ENCODE measurements around the gene AVL9.
"Not testable (repeated sequence)": the region's sequence is repeated elsewhere in the genome, so short reads cannot be mapped to it uniquely, and the experiment has no call there.

The AVL9 gene

DNA sequence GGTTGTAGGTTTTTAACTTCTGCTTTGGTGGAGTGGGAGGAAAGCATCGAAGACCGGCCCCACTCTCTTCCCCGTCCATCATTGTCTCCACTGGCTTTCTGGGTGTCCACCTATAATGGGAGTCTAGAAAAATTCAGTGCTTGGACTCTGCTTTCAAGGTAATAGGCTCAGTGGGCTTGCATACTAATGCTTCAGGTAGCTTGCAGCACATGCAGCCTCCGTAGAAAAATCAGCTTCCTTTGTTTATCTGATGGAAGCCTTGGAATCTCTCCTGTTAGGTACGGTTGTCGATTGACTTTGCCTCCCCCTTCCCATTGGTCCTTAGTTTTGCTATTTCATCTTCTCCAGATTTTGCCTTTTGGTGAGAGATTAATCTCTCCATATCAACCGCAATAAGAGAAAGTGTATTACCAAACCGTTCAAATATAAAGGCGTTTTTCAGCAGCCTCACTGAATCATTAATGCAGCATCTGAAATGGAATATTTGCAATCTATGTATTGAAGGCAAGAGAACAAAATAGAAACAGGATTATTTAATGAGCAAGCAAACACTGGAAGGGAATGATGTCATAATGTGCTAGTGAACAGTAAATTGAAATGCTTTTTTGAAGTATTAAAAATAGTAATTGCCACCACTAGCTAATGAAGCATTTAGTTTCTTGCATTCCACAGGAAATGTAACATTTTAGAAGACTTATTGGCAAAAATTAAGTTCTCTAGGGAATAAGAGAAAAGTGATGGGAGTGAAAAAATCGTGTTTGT, 944 bp downstream of the AVL9 start:
- DNase-seq, result no peak

DNA sequence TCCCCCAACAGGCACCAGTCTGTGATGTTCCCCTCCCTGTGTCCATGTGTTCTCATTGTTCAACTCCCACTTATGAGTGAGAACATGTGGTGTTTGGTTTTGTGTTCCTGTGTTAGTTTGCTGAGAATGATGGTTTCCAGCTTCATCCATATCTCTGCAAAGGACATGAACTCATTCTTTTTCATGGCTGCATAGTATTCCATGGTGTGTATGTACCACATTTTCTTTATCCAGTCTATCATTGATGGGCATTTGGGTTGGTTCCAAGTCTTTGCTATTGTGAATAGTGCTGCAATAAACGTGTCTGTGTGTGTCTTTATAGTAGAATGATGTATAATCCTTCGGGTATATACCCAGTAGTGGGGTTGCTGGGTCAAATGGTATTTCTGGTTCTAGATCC, 4.5 kb downstream of the AVL9 start:
- not testable (repeated sequence) for DNase-seq

GRCh38 chr7:32500216-32500615, 4.9 kb downstream of the AVL9 start:
- not testable (repeated sequence) for DNase-seq

DNA sequence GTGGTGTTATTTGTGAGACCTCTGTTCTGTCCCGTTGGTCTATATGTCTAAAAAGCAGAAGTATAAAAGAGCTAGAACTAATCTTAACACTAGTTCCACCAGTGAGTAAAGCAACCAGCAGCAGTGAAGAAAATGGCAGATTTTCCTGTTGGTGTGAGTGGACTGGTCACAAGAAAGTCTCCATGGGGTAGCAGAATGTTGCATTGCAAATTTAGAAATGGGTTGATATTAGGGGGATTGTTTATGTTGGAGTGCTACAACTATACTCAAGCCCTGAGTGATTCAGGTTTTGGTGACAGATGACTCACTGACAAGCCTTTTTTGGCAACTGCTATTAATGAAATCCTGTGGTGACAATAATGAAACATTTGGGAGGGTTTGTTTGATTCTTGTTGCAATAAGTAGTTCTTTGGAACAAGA, 5.6 kb downstream of the AVL9 start:
- DNase-seq, result no peak

DNA sequence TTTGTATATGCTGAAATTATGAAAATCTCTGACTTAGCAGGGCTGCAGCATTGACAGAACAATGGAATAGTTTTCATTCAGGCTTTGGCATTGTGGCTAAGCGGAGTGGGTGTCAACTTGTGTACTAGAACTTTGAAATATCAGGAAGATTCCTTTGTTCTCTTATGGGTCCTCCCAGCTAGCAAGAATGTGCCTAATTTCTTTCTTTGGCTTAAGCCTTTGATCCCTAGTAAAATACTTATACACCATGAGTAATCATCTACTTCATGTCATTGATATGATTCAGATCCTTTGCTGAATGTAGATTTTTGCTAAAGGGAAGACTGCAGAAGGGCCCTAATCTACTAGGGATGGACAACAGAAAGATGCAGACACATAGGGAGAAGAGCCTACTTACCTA, 6.2 kb downstream of the AVL9 start:
- no peak for DNase-seq

DNA sequence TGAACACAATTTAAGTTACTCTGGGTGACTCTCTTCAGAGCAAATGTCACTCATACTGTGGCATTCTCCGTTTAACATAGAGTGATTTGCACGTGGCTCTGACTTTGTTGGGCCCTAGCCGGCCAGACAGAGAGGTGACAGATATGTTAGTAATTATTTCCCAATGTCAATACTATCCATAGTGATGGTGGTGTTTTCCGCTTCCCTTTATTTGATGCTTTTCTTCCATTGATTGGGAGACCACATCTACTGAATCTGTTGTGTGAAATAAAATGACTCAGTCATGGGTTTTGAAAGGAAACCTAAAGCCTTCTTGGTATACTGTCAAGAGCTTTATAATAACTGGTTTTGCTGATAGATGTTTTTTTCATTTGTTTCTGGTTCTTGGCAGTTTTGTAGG, 7.4 kb downstream of the AVL9 start:
- no peak for DNase-seq

DNA sequence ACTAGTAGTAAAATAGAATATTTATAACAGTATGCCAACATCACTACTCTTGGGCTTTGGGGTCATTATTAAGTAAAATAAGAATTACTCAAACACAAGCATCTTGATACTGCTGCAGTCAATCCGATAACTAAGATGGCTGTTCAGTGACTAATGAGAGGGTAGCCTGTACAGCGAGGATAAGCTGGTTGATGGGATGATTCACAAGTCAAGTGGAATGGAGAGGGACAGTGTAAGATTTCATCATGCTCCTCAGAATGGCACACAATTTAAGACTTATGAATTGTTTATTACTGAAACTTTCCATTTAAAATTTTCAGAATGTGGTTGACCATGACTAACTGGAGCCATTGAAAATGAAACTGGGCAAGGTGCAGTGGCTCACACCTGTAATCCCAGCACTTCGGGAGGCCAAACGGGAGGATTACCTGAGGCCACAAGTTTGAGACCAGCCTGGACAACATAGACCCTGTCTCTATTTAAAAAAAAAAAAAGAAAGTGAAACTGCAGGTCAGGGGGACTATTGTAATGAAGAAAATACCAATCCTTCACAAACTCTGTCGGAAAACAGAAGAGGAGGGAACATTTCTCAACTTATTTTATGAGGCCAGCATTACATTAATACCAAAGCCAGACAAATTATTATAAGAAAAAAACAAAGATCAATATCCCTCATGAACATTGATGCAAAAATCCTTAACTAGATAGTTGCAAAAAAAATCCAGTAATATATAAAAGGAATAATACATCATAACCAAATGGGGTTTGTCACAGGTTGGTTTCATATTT, 11.2 kb downstream of the AVL9 start:
- DNase-seq, result no peak

DNA sequence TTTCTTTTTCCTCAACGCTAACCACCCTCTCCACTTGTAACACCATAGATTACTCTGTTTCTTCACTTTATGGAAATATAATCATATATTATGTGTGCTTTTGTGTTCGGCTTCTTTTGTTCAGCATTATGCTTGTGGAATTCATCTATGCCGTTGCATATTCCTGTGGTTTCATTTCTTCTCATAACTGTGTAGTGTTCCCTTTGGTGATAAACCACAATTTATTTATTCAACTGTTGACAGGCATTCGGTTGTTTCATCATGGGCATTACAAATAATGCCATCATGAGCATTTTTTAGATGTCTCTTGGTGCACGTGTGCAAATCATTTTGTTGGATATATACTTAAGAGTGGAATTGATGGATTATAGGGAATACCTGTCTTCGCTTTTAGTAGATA, 12.1 kb downstream of the AVL9 start:
- no peak for DNase-seq

- DNase-seq, result no peak
Observed at GRCh38 chr7:32511791-32512190, 16.5 kb downstream of the AVL9 start.

DNA sequence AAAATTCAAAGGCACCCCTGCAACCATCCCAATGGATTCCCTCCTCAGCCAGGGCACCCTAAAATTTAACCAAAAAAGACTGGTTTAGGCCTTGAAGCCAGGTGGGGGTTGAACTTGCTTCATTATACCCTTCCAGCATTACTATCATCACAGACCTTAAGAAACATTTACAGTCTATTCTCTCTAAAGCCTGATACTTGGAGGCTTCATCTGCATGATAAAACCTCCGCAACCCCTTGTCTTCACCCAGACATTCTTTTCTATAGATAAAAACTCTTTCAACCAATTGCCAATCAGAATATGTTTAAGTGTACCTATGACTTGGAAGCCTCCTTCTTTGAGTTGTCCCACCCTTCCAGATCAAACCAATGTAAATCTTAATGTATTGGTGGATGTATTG, 17.9 kb downstream of the AVL9 start:
- DNase-seq, result no peak

GRCh38 chr7:32515890-32516550, 20.7 kb downstream of the AVL9 start:
- DNase-seq, result no peak

- no peak for DNase-seq
Observed at GRCh38 chr7:32516551-32517100, 21.3 kb downstream of the AVL9 start.

GRCh38 chr7:32518534-32519140, 23.3 kb downstream of the AVL9 start:
- DNase-seq, result no peak

GRCh38 chr7:32519763-32520162, 24.5 kb downstream of the AVL9 start:
- DNase-seq, result no peak

- no peak for DNase-seq
Observed at GRCh38 chr7:32522746-32523530, 27.6 kb downstream of the AVL9 start.

- DNase-seq, result no peak
Observed at GRCh38 chr7:32524631-32525030, 29.3 kb downstream of the AVL9 start.

- DNase-seq, result no peak
Observed at GRCh38 chr7:32525839-32526238, 30.6 kb downstream of the AVL9 start.

DNA sequence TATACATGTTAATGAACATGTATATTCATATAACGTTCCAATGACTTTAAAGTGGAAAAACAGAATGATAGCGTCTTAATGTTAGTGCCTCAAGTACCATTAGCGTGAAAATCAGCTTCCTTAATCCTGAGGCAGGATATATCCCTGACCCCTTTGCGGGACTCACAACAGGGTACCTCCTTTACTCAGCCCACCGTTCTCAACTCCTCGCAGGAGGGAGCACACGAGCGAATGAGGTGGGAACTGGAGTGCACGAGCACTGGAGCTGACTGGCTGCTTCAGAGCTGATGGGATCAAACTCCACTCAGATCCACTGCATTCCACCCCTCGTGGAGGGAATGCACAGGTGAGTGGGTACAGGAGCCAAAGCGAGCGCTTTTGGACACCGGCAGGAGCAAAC, 36.1 kb downstream of the AVL9 start:
- DNase-seq, result no peak

DNA sequence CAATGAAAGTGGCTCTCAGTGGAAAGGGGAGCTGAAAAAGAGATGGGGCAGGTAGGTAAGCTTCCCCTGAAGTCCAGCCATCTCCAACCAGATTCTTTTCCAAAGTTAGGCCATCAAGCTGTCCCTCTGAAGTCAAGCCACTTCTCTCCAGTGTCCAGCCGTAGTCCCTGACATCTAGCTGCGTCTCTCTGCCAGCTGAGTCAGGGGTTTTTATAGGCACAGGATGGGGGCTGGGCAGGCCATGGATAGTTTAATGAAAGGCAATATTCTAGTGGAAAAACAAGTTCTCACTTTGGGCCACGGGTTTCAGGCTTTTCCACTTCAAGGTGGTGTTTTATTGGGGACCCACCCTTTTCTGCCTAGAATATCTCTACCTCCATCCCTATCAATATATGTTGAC, 36.8 kb downstream of the AVL9 start:
- DNase-seq, result no peak

DNA sequence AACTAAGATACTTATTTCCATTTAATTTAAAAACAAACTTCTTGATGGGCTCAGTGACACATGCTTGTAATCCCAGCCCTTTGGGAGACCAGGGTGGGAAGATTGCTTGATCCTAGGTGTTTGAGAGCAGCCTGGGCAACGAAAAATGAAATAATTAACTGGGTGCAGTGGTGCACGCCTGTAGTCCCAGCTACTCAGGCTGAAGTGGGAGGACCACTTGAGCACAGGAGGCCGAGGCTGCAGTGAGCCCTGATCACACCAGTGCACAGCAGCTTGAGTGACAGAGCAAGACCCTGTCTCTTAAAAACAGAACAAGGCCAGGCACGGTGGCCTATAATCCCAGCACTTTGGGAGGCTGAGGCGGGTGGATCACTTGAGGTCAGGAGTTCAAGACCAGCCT, 37.4 kb downstream of the AVL9 start:
- DNase-seq, result no peak

GRCh38 chr7:32533276-32534029, 38.2 kb downstream of the AVL9 start:
- no peak for DNase-seq
